ENCODE results near the gene SLCO1A2. TPM values are rescaled to one million over a fixed set of nuclear protein-coding genes. Genes with fewer than 3 reads are reported as not detected.

SLCO1A2 gene
- polyA plus RNA-seq, 3 donors: not detected

GRCh38 chr12:21346542-21347205, 12.0 kb upstream of the SLCO1A2 start:
- H4K20me1 ChIP-seq (ENCODE audit: insufficient read depth, low read length): no peaks in the 10 kb centered on the region
- no peaks in the 10 kb centered on the region for H3K4me1 ChIP-seq (ENCODE audit: control insufficient read depth in 1 of 2, insufficient read depth in 2 of 2, low read length in 2 of 2)
- no peaks in the 10 kb centered on the region for H3K4me1 Mint-ChIP-seq
- no peak overlapping the region for H3K4me3 Mint-ChIP-seq
- no peaks in the 10 kb centered on the region for H3K27me3 ChIP-seq (ENCODE audit: control insufficient read depth in 2 of 2, insufficient read depth in 2 of 2, low read length in 2 of 2)
- WGBS (ENCODE audit: insufficient coverage): no CpG with 5 or more reads among the region's 1 CpG
- no peaks in the 10 kb centered on the region for H3K9me3 ChIP-seq (replicated peaks in 1 of 2; ENCODE audit: control insufficient read depth in 1 of 2, insufficient read depth in 1 of 2, low read length in 2 of 2)
- no peak overlapping the region for H3K27ac ChIP-seq (ENCODE audit: low read depth in 1 of 2, low read length in 2 of 2)
- intact Hi-C loops (cut with micrococcal nuclease): no loop called here
- DNase-seq: no peak
- H3K27me3 Mint-ChIP-seq (ENCODE audit: low read depth in 3 of 3): peaks cover 0 to 1% (median 0%) of the 10 kb centered on the region in 3 donors
- no peaks in the 10 kb centered on the region for H3K36me3 Mint-ChIP-seq
- no peak overlapping the region for H3K9ac ChIP-seq (ENCODE audit: insufficient read depth, low read length, poor library complexity, severe bottlenecking)
- no peak for TF ChIP-seq CTCF (IDR thresholded peaks at IDR 0.05)
- H3K9me3 Mint-ChIP-seq: peaks cover 0 to 4% (median 2%) of the 10 kb centered on the region in 7 donors
- no peak overlapping the region for H3K4me3 ChIP-seq (replicated peaks in 1 of 3; ENCODE audit: low read depth in 2 of 3, low read length in 3 of 3)
- H3K4me2 ChIP-seq (replicated peaks; ENCODE audit: extremely low read depth, low read length, poor library complexity, severe bottlenecking): no peak overlapping the region
- no peak overlapping the region for H3K27ac Mint-ChIP-seq
- H3K36me3 ChIP-seq (replicated peaks in 1 of 2; ENCODE audit: control insufficient read depth in 1 of 2, insufficient read depth in 2 of 2, low read length in 2 of 2): no peaks in the 10 kb centered on the region
- no peak overlapping the region for H2AFZ ChIP-seq (ENCODE audit: insufficient read depth, low read depth, low read length, poor library complexity, severe bottlenecking)
- H3K79me2 ChIP-seq (ENCODE audit: insufficient read depth, low read length): no peaks in the 10 kb centered on the region

GRCh38 chr12:21343636-21344035, 8.9 kb upstream of the SLCO1A2 start:
- Histone ChIP-seq H3K79me2 (ENCODE audit: insufficient read depth, low read length) (no peaks in the 10 kb centered on the region), H3K4me3 (replicated peaks in 1 of 3; ENCODE audit: low read depth in 2 of 3, low read length in 3 of 3) (no peak overlapping the region), H3K4me2 (replicated peaks; ENCODE audit: extremely low read depth, low read length, poor library complexity, severe bottlenecking) (no peak overlapping the region), H2AFZ (ENCODE audit: insufficient read depth, low read depth, low read length, poor library complexity, severe bottlenecking) (no peak overlapping the region), H3K27me3 (ENCODE audit: control insufficient read depth in 2 of 2, insufficient read depth in 2 of 2, low read length in 2 of 2) (no peaks in the 10 kb centered on the region), H3K27ac (ENCODE audit: low read depth in 1 of 2, low read length in 2 of 2) (no peak overlapping the region), H3K9ac (ENCODE audit: insufficient read depth, low read length, poor library complexity, severe bottlenecking) (no peak overlapping the region), H3K36me3 (replicated peaks in 1 of 2; ENCODE audit: control insufficient read depth in 1 of 2, insufficient read depth in 2 of 2, low read length in 2 of 2) (no peaks in the 10 kb centered on the region), H4K20me1 (ENCODE audit: insufficient read depth, low read length) (no peaks in the 10 kb centered on the region), H3K4me1 (ENCODE audit: control insufficient read depth in 1 of 2, insufficient read depth in 2 of 2, low read length in 2 of 2) (no peaks in the 10 kb centered on the region), H3K9me3 (replicated peaks in 1 of 2; ENCODE audit: control insufficient read depth in 1 of 2, insufficient read depth in 1 of 2, low read length in 2 of 2) (no peaks in the 10 kb centered on the region)
- TF ChIP-seq CTCF (IDR thresholded peaks at IDR 0.05): no peak
- Mint-ChIP-seq H3K4me1 (no peaks in the 10 kb centered on the region), H3K27me3 (ENCODE audit: low read depth in 3 of 3) (peaks cover 0 to 1% (median 0%) of the 10 kb centered on the region in 3 donors), H3K36me3 (no peaks in the 10 kb centered on the region), H3K9me3 (peaks cover 0 to 4% (median 2%) of the 10 kb centered on the region in 7 donors), H3K27ac (no peak overlapping the region), H3K4me3 (no peak overlapping the region)
- intact Hi-C loops (cut with micrococcal nuclease): no loop called here
- DNase-seq: no peak
